ENCODE data around the gene PANX2.

DNA sequence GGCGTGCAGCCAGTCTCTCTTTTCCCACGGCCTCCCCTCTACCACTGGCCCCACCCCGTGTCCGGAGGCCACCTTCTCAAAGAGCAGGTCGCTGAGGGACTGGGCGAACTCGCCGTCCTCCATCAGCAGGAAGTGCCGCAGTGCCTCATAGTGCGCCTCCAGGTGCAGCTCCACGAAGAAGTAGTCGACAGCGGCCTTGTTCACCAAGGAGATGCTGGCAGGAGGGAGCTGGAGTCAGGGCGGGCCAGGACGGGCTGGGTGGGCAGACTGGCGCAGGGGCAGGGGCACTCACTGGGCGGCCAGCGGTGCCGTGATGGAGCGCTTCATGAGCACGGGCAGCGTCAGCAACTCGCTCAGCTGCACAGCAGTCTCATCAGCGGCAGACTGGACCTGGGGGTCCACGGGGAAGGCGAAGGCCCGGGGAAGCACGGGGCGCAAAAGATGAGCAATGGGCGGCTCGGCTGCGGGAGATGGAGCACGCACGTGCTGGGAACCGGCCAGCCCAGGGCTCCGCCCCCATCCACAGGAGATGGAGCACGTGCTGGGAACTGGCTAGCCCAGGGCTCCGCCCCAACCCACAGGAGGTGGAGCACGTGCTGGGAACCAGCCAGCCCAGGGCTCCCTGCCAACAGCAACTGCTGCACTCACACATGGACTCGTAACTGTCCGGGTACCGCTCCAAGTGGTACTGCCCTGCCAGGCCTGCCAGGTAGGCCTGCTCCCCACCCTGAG, 48.6 kb downstream of the PANX2 start:
- TF ChIP-seq, protein P1, sequence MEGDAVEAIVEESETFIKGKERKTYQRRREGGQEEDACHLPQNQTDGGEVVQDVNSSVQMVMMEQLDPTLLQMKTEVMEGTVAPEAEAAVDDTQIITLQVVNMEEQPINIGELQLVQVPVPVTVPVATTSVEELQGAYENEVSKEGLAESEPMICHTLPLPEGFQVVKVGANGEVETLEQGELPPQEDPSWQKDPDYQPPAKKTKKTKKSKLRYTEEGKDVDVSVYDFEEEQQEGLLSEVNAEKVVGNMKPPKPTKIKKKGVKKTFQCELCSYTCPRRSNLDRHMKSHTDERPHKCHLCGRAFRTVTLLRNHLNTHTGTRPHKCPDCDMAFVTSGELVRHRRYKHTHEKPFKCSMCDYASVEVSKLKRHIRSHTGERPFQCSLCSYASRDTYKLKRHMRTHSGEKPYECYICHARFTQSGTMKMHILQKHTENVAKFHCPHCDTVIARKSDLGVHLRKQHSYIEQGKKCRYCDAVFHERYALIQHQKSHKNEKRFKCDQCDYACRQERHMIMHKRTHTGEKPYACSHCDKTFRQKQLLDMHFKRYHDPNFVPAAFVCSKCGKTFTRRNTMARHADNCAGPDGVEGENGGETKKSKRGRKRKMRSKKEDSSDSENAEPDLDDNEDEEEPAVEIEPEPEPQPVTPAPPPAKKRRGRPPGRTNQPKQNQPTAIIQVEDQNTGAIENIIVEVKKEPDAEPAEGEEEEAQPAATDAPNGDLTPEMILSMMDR (IDR thresholded peaks at IDR 0.05) = no peak
- TF ChIP-seq POLR2A (IDR thresholded peaks at IDR 0.05) = no peak
